Measurements from ENCODE around the gene SLC25A41. TPM values are rescaled to one million over a fixed set of nuclear protein-coding genes. Genes with fewer than 3 reads are reported as not detected.

Gene SLC25A41
- total and polyA plus RNA-seq, 2 of the 8 experiments (the other 6 are each of a cell fraction or from before 2014, with no cell fraction given) = 0.50 TPM; not detected in 1

- no peak overlapping the region for H2BK120ac ChIP-seq (replicated peaks; ENCODE audit: low read depth, low read length)
- H3K4ac ChIP-seq (replicated peaks; ENCODE audit: insufficient read length, low read depth, low read length) = peak overlapping the region; percentile 55
- peak overlapping the region; percentile 71 for H4K5ac ChIP-seq (ENCODE audit: insufficient read length, low read depth, low read length)
- DNase-seq (ENCODE audit: low read depth in 1 of 2, low spot score in 2 of 2) = no peak
- no peaks in the 10 kb centered on the region for H4K20me1 ChIP-seq (replicated peaks in 1 of 2; ENCODE audit: control insufficient read depth in 1 of 2, insufficient read depth in 2 of 2, low read length in 2 of 2)
- H3K18ac ChIP-seq (ENCODE audit: extremely low read depth, low read length) = peak overlapping the region; percentile 93
- POLR2A ChIA-PET (ENCODE audit: partially characterized antibody) = interaction anchor here (0.6 to 9.9 kb wide), 10 partner anchors 9 to 248 kb away, joined by 3 to 81 read pairs (median 4); partner anchors contain the start of genes ALKBH7, CLPP, CRB3 and KHSRP
- no peaks in the 10 kb centered on the region for H3K9me3 ChIP-seq (ENCODE audit: insufficient read depth in 2 of 2, low read depth in 1 of 2, low read length in 1 of 2)
- peak overlapping the region; percentile 77; the same call in 1 of the 2 replicates for H4K8ac ChIP-seq (ENCODE audit: extremely low read depth, insufficient read depth, low read length)
- H3K79me1 ChIP-seq (ENCODE audit: low read depth, low read length) = peaks cover 6% of the 10 kb centered on the region
- peak; percentile 69 for FAIRE-seq
- peaks cover 7% of the 10 kb centered on the region for H3K23me2 ChIP-seq (ENCODE audit: low read depth, low read length)
- peak overlapping the region; percentile 68 for H4K91ac ChIP-seq (replicated peaks; ENCODE audit: insufficient read length, low read length)
- CTCF ChIA-PET (ENCODE audit: partially characterized antibody) = interaction anchor here (0.8 to 1.5 kb wide), 3 partner anchors 14 to 177 kb away, joined by 3 to 5 read pairs (median 4); no protein-coding TSS in a partner anchor
- no peak overlapping the region for H3K56ac ChIP-seq (replicated peaks; ENCODE audit: insufficient read length, low read depth, low read length)
- H2BK12ac ChIP-seq (ENCODE audit: low read depth, low read length) = peak overlapping the region; percentile 4; the same call in 1 of the 2 replicates
- no peak overlapping the region for H3K14ac ChIP-seq (ENCODE audit: insufficient read length)
- no peak overlapping the region for H2BK20ac ChIP-seq (ENCODE audit: low read length)
- peak overlapping the region; percentile 99 for H2BK15ac ChIP-seq (ENCODE audit: low read length)
- WGBS, 2 experiments (ENCODE audit: extremely low coverage in 1 of 2, insufficient coverage in 1 of 2, insufficient read length in 1 of 2, insufficient replicate concordance in 2 of 2, low coverage in 1 of 2, low lambda C conversion rate in 2 of 2, missing lambda C conversion rate in 1 of 2) = 12% methylated on average over 14 of the region's 14 CpGs; no CpG with 5 or more reads in 1 of the 2 experiments
- peak overlapping the region; percentile 91 for H2AFZ ChIP-seq (ENCODE audit: low read length)
- peak overlapping the region; percentile 72 to 99 (median 90) for H3K4me3 ChIP-seq (ENCODE audit: extremely low read depth in 1 of 4, insufficient read depth in 2 of 4, low read depth in 3 of 4, low read length in 4 of 4)
- peak overlapping the region; percentile 91 for H2BK5ac ChIP-seq (ENCODE audit: low read depth, low read length)
- peak overlapping the region; percentile 95 to 96 for H3K4me2 ChIP-seq (ENCODE audit: insufficient read depth in 1 of 2, low read depth in 2 of 2, low read length in 2 of 2)
- H3K36me3 ChIP-seq (ENCODE audit: control insufficient read depth in 2 of 4, insufficient read depth in 4 of 4, low read length in 3 of 4) = peaks cover 5 to 23% (median 10%) of the 10 kb centered on the region in 4 experiments; a peak in 6 of 8 replicates
- H3K27me3 ChIP-seq (replicated peaks in 1 of 4; ENCODE audit: control insufficient read depth in 3 of 4, extremely low read depth in 1 of 4, insufficient read depth in 3 of 4, low read length in 3 of 4) = no peaks in the 10 kb centered on the region
- H3K27ac ChIP-seq (ENCODE audit: low read depth, low read length) = peak overlapping the region; percentile 89
- H3K9ac ChIP-seq (replicated peaks in 1 of 4; ENCODE audit: extremely low read depth in 1 of 4, low read depth in 3 of 4, low read length in 3 of 4) = peak overlapping the region in 3 of 4 experiments; percentile 34 to 81 (median 72); a peak in 4 of 7 replicates
- H3K4me1 ChIP-seq (replicated peaks in 1 of 4; ENCODE audit: control insufficient read depth in 3 of 4, insufficient read depth in 4 of 4, low read length in 3 of 4) = peaks cover 0 to 8% (median 7%) of the 10 kb centered on the region in 4 experiments; a peak in 5 of 7 replicates
- no peak overlapping the region; the same call in 1 of the 2 replicates for H2AK5ac ChIP-seq (ENCODE audit: low read depth, low read length)
- H3K79me2 ChIP-seq (ENCODE audit: control insufficient read depth in 1 of 2, insufficient read depth in 2 of 2, low read length in 2 of 2) = peaks cover 5 to 20% of the 10 kb centered on the region in 2 experiments; a peak in 3 of 4 replicates
- no peak overlapping the region for H3K23ac ChIP-seq (ENCODE audit: insufficient read length)
- TF ChIP-seq NANOG (IDR thresholded peaks at IDR 0.05; ENCODE audit: insufficient read depth, low read depth, low read length, poor library complexity, severe bottlenecking) (no peak), MAFK (IDR thresholded peaks at IDR 0.05; ENCODE audit: low read depth, low read length) (no peak), TAF1 (IDR thresholded peaks at IDR 0.05; ENCODE audit: low read depth, low read length) (peak; percentile 14; the same call in 1 of the 2 replicates)
Observed at GRCh38 chr19:6393983-6394412, 39.6 kb downstream of the SLC25A41 start.

All from H1 (cell line).